Measurements from ENCODE around the gene KRTAP27-1.

The KRTAP27-1 gene

DNA sequence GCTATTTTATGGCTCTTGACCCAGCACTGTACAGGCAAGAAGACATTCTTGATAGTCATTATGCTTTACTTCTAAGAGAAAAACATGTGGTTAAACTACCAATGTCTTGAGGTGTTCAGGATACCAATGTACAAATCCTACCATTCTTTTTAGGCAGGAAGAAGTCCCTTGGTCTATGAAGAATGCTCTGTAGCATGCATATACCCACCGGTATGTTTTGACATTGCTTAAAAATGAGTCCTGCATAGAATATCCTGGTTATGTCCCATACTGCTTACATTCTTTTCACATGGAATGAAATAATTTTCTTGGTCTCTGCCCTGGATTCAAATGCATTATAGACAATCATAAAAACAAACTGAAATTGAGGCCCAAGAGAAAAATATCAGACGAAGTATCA lies 4.8 kb downstream of the KRTAP27-1 start:
- no peaks in the 10 kb centered on the region for H3K36me3 Mint-ChIP-seq (ENCODE audit: low read depth)
- H3K27me3 Mint-ChIP-seq: no peaks in the 10 kb centered on the region
- ATAC-seq (no peak), DNase-seq (no peak)
- no peak overlapping the region for H3K27ac Mint-ChIP-seq
- no peaks in the 10 kb centered on the region for H3K4me1 Mint-ChIP-seq
- H3K9me3 Mint-ChIP-seq: peaks cover 2% of the 10 kb centered on the region
- no peak overlapping the region for H3K4me3 Mint-ChIP-seq

DNA sequence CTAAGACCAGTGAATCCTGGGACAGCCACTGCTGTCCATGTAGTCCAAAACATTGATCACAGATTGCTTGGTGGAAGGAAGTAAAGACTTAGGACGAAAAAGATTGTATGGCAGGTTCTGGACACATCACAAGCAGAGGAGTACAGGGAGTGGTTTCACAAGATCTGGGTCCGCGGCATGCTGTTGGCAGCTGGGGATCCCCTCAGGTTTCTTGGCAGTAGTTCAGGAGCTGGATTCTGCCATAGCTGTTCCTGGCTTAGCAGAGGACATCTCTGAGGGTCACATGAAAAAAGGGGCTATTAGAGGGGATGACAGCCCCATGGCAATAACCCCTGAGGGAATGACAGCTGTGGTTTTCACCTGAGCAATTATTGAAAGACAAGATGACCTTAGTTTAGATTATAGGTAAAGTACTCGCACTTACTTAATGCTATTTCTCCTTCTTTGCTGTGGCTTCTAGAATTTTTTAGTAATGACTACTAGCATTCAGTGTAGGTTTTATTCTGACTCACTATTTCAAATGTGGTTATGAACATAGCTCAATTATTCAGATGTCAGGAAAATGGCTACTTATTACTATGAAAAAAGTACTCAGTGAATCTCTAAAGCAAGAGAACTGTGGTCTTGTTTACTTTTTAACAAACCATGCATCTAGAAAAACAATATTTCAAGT lies 8.2 kb downstream of the KRTAP27-1 start:
- Mint-ChIP-seq H3K4me1 (no peaks in the 10 kb centered on the region), H3K9me3 (peaks cover 4% of the 10 kb centered on the region), H3K27me3 (no peaks in the 10 kb centered on the region), H3K36me3 (ENCODE audit: low read depth) (no peaks in the 10 kb centered on the region), H3K27ac (no peak overlapping the region), H3K4me3 (no peak overlapping the region)
- no peak for DNase-seq
- ATAC-seq: no peak

DNA sequence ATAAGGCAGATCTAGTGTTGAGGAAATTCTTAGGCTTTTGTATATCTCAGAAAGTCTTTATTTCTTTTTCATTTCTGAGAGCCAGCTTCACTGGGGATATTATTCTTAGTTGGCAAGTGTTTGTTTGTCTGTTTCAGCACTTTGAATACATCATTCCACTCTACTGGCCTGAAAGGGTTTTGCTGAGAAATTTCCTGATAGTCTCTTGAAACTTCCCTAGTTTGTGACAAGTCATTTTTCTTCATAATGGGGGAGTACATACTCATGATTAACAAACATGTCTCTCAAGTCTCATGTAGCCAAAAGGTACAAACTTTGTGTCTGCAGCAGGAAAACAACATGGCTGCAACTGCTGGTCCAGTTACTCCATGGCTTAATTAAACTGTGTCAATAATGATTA lies 11.1 kb downstream of the KRTAP27-1 start:
- ATAC-seq (no peak), DNase-seq (no peak)
- Mint-ChIP-seq H3K27ac (no peak overlapping the region), H3K9me3 (peaks cover 4% of the 10 kb centered on the region), H3K36me3 (ENCODE audit: low read depth) (no peaks in the 10 kb centered on the region), H3K4me1 (no peaks in the 10 kb centered on the region), H3K4me3 (no peak overlapping the region), H3K27me3 (no peaks in the 10 kb centered on the region)

DNA sequence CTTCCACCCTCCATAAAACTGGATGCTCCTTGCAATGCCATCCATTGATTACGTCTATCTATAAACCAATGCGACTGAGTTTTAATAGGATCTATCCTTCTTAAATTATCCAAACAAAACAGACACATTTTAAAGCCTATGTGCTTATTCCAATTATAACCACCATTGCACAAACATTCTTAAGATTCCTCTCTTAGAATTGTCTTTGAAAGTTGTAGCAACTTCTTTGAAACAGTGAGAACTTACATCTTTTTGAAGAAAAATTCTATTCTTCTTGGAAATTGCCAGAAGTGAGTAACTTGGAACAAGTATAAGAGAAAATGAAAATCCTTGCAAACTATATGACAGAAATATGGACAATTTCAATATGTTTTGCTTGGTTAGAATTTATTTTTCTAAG lies 17.3 kb downstream of the KRTAP27-1 start, which contains the start of gene KRTAP26-1:
KRTAP26-1 (minus strand) TSS at position 101 of the 400 bp plus-strand sequence. CDS start 280 bp downstream, outside the sequence.
- no peak for ATAC-seq
- Mint-ChIP-seq H3K4me3 (no peak within 1 kb of the TSS), H3K36me3 (ENCODE audit: low read depth) (no peaks in the 10 kb centered on the region)

DNA sequence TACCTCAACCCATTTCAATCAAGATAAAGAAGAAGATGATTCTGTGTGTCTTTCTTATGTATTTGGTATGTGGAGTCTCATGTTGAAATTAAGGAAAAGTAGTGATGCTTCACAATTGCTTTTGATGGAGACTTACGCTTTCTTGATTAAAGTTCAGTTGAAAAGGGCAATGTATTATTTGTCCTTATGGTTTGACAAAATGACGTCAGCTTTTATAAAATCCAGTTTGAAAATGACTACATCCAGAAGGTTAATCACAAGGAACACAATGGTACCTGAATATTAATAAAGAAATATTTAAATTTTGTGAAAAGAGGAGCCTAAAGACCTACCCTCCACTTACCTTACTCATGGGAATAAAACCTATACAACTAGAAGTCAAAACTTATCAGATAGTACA lies 21.8 kb downstream of the KRTAP27-1 start:
- DNase-seq (no peak), ATAC-seq (no peak)
- Mint-ChIP-seq H3K27me3 (no peaks in the 10 kb centered on the region), H3K4me1 (no peaks in the 10 kb centered on the region), H3K36me3 (ENCODE audit: low read depth) (no peaks in the 10 kb centered on the region), H3K9me3 (no peaks in the 10 kb centered on the region), H3K27ac (no peak overlapping the region), H3K4me3 (no peak overlapping the region)

More for the DNA sequence above, 17.3 kb downstream of the KRTAP27-1 start, which contains the start of gene KRTAP26-1:
- no peak for DNase-seq
- Mint-ChIP-seq H3K27ac (no peak within 1 kb of the TSS), H3K4me1 (no peaks in the 10 kb centered on the region), H3K27me3 (no peaks in the 10 kb centered on the region), H3K9me3 (no peaks in the 10 kb centered on the region)

DNA sequence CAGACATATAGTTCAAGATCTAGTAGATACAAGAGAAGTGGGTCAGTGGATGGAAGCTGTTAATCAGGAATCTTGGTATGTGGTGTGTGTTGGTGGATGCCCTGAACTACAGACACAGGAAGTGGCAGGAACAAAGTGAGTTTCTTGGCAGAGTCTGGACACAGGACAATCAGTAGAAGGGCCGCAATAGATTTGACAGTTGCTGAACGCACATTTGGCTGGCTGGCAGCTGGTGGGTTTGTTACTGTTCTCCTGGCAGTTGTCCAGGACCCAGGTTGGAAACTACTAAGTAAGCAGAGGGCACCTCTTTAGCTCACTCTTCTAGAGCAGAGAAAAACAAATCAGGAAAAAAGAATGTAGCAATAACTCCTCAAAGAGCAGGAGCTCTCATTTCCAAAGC lies 30.6 kb downstream of the KRTAP27-1 start:
- Mint-ChIP-seq H3K4me3 (no peak overlapping the region), H3K9me3 (peaks cover 4% of the 10 kb centered on the region), H3K4me1 (no peaks in the 10 kb centered on the region), H3K27me3 (peaks cover 3% of the 10 kb centered on the region), H3K36me3 (ENCODE audit: low read depth) (no peaks in the 10 kb centered on the region), H3K27ac (no peak overlapping the region)
- no peak for DNase-seq
- no peak for ATAC-seq

DNA sequence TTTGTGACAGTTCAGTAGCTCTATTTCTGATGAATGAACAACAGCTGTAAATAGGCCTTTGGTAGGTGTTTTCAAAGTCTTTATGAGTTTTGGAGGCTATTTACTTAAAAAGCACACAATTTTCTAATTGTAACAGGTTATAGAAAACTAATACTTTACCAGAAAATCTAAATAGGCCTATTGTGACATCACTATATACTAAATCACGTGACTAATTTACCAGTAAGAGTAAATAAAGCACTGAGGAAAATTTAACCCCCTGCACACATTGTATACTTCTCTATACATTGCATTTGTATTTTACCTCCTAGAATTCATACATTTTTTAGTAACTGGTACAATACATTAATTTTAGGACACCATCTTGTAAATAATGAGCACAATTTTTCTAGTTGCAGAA lies 32.4 kb downstream of the KRTAP27-1 start:
- Mint-ChIP-seq H3K27me3 (peaks cover 3% of the 10 kb centered on the region), H3K4me1 (no peaks in the 10 kb centered on the region), H3K9me3 (peaks cover 4% of the 10 kb centered on the region), H3K36me3 (ENCODE audit: low read depth) (no peaks in the 10 kb centered on the region), H3K4me3 (no peak overlapping the region), H3K27ac (no peak overlapping the region)
- DNase-seq (no peak), ATAC-seq (no peak)

DNA sequence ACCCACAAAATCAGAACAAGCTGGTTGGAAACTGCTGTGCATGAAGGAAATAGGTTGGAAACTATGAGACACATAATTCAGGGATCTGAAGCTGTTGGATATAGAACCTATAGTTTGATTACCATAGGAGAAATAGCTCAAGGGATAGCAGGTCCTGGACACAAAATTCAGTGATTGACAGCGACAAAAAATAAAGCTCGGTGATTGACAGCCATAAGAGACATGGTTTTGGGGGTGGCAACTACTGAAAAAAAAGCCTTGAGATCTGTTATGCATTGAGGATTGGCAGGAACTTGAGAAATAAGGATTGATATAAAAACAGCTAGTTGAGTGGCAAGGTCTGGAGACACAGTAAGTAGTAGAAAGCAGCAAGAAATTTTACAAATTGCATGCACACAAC lies 48.3 kb downstream of the KRTAP27-1 start, which contains the start of gene KRTAP25-1:
KRTAP25-1 (minus strand) TSS at position 300 of the 400 bp plus-strand sequence; CDS start at position 276, 24 bp downstream.
- Mint-ChIP-seq H3K36me3 (ENCODE audit: low read depth) (no peaks in the 10 kb centered on the region), H3K4me3 (no peak within 1 kb of the TSS), H3K4me1 (no peaks in the 10 kb centered on the region), H3K9me3 (no peaks in the 10 kb centered on the region), H3K27me3 (no peaks in the 10 kb centered on the region), H3K27ac (no peak within 1 kb of the TSS)
- no peak for DNase-seq
- ATAC-seq: no peak
